A549 (cell line): ENCODE results near the gene DELE1. TPM values are rescaled to one million over a fixed set of nuclear protein-coding genes. Genes with fewer than 3 reads are reported as not detected.

ENCODE experiments used
- ATAC-seq, 2 experiments: fragments of 200-7000 bp in 1 of 2; fragments of >200 bp in 1 of 2; cut with Nextera tagmentation in 1 of 2; cut with Tn5 transposase in 1 of 2; 3 replicates each; pipeline versions ENCODE4 v1.8.0 to v1.9.1; 2018 to 2020; ENCODE audit warnings: mild to moderate bottlenecking in 1 of 2, moderate library complexity in 1 of 2
- CTCF ChIA-PET: fragments of 300-600 bp; sonication (Branson Sonifier 250); formaldehyde crosslinking; extraction: SDS; loops from one replicate; lab custom pipeline; 2021; ENCODE audit warnings: antibody characterized with exemption, inconsistent platforms; lab: Yijun Ruan, JAX
- POLR2A ChIA-PET: fragments of 350-600 bp; formaldehyde crosslinking; extraction: SDS; loops from one replicate; lab custom pipeline; 2021; ENCODE audit warnings: antibody characterized with exemption, inconsistent platforms; lab: Yijun Ruan, JAX
- DNase-seq, 2 experiments: peaks; one replicate each; pipeline versions ENCODE4 v3.0.0 to v3.0.0-alpha.2; 2011 to 2016; ENCODE audit warnings: low read depth in 1 of 2, low spot score in 1 of 2
- FAIRE-seq: peaks from 2 replicates; lab custom pipeline; 2011; peaks lifted over from hg19 to GRCh38; lab: Jason Lieb, UNC
- H3K27ac ChIP-seq, 2 experiments: fragments of >200 bp; sonication (Bioruptor Twin); formaldehyde crosslinking; 3 replicates each; pipeline ENCODE4 v1.5.1; 2016 to 2017
- H3K4me1 ChIP-seq: fragments of >200 bp; sonication (Bioruptor Twin); formaldehyde crosslinking; 3 replicates; pipeline ENCODE4 v1.6.1; 2016
- H3K4me2 ChIP-seq: fragments of >200 bp; sonication (Bioruptor Twin); formaldehyde crosslinking; 3 replicates; pipeline ENCODE4 v1.6.1; 2016
- H3K4me3 ChIP-seq: fragments of >200 bp; sonication (Bioruptor Twin); formaldehyde crosslinking; 3 replicates; pipeline ENCODE4 v1.5.1; 2016
- H3K9me3 ChIP-seq: fragments of >200 bp; sonication (Bioruptor Twin); formaldehyde crosslinking; 3 replicates; pipeline ENCODE4 v1.6.1; 2016
- ATOH8 ChIP-seq: fragments of 250-450 bp; sonication (Bioruptor Pico); IDR thresholded peaks from 2 replicates; pipeline ENCODE4 v1.5.0; 2020; ENCODE audit warnings: low read depth, mild to moderate bottlenecking, moderate library complexity
- CBX2 ChIP-seq: fragments of 200-600 bp; sonication (generic); IDR thresholded peaks from 2 replicates; pipeline ENCODE4 v1.6.1; 2016; ENCODE audit warnings: low read depth, mild to moderate bottlenecking, borderline replicate concordance
- CBX8 ChIP-seq: fragments of 200-600 bp; sonication (generic); IDR thresholded peaks from 2 replicates; pipeline ENCODE4 v1.6.1; 2016
- CEBPB ChIP-seq, 2 experiments: fragments of >200 bp in 1 of 2; sonication (Bioruptor Twin) in 1 of 2; formaldehyde crosslinking in 1 of 2; IDR thresholded peaks; 2 replicates each; pipeline ENCODE4 v1.6.1; 2012 to 2016
- EHMT2 ChIP-seq: fragments of 200-600 bp; sonication (generic); IDR thresholded peaks from 2 replicates; pipeline ENCODE4 v1.6.1; 2016; ENCODE audit warnings: antibody characterized with exemption, low read depth, mild to moderate bottlenecking, moderate library complexity
- EP300 ChIP-seq, 2 experiments: fragments of >200 bp; sonication (Bioruptor Twin); formaldehyde crosslinking; IDR thresholded peaks; 2 replicates in 1 of 2; 3 replicates in 1 of 2; pipeline ENCODE4 v1.6.1; 2016 to 2017
- FOSL2 ChIP-seq, 2 experiments: fragments of 450-650 bp in 1 of 2; fragments of >200 bp in 1 of 2; sonication (Bioruptor Twin) in 1 of 2; formaldehyde crosslinking; IDR thresholded peaks; 2 replicates each; pipeline versions ENCODE4 v1.5.0 to v1.6.1; 2016 to 2020; ENCODE audit warnings: mild to moderate bottlenecking in 1 of 2, moderate library complexity in 1 of 2
- FOXS1 ChIP-seq: fragments of 250-450 bp; sonication (Bioruptor Pico); IDR thresholded peaks from 2 replicates; pipeline ENCODE4 v1.5.0; 2020; ENCODE audit warnings: mild to moderate bottlenecking, moderate library complexity
- GATA3 ChIP-seq: IDR thresholded peaks from 2 replicates; pipeline ENCODE4 v1.6.1; 2012; ENCODE audit warnings: borderline replicate concordance
- HOXB13 ChIP-seq: fragments of 250-450 bp; sonication (Bioruptor Pico); IDR thresholded peaks from 2 replicates; pipeline ENCODE4 v1.5.0; 2020; ENCODE audit warnings: low read depth, mild to moderate bottlenecking, moderate library complexity
- HOXB5 ChIP-seq: fragments of 250-450 bp; sonication (Bioruptor Pico); IDR thresholded peaks from 2 replicates; pipeline ENCODE4 v1.5.0; 2020; ENCODE audit warnings: mild to moderate bottlenecking, moderate library complexity
- JUNB ChIP-seq: fragments of >200 bp; sonication (Bioruptor Twin); formaldehyde crosslinking; IDR thresholded peaks from 2 replicates; pipeline ENCODE4 v1.6.1; 2016
- KDM1A ChIP-seq: fragments of 200-600 bp; sonication (generic); IDR thresholded peaks from 2 replicates; pipeline ENCODE4 v1.6.1; 2016; ENCODE audit warnings: low read depth, mild to moderate bottlenecking
- MAFK ChIP-seq: fragments of 450-650 bp; IDR thresholded peaks from 2 replicates; pipeline ENCODE4 v1.6.1; 2014; ENCODE audit not compliant: partially characterized antibody
- MAZ ChIP-seq: fragments of 150-350 bp; IDR thresholded peaks from 2 replicates; pipeline ENCODE4 v1.6.1; 2014; ENCODE audit warnings: antibody characterized with exemption, low read depth, low read length, borderline replicate concordance
- MYC ChIP-seq: IDR thresholded peaks from 2 replicates; pipeline ENCODE4 v1.6.1; 2012; ENCODE audit warnings: mild to moderate bottlenecking, inconsistent platforms, low read length, improper control_type of control experiment, borderline replicate concordance
- NR3C1 ChIP-seq: fragments of >200 bp; sonication (Bioruptor Twin); formaldehyde crosslinking; IDR thresholded peaks from 3 replicates; pipeline ENCODE4 v1.6.1; 2017
- PBX3 ChIP-seq: IDR thresholded peaks from 2 replicates; pipeline ENCODE4 v1.6.1; 2012
- RARB ChIP-seq: fragments of 250-450 bp; sonication (Bioruptor Pico); IDR thresholded peaks from 2 replicates; pipeline ENCODE4 v1.8.0; 2021; ENCODE audit warnings: mild to moderate bottlenecking, moderate library complexity
- RCOR1 ChIP-seq: fragments of 150-350 bp; IDR thresholded peaks from 2 replicates; pipeline ENCODE4 v1.6.1; 2014; ENCODE audit warnings: antibody characterized with exemption, low read length, low read depth
- SMC3 ChIP-seq: fragments of >200 bp; sonication (Bioruptor Twin); formaldehyde crosslinking; IDR thresholded peaks from 3 replicates; pipeline ENCODE4 v1.6.1; 2018; ENCODE audit warnings: inconsistent platforms
- SREBF2 ChIP-seq: fragments of 450-650 bp; IDR thresholded peaks from 2 replicates; pipeline ENCODE4 v1.6.1; 2014; ENCODE audit warnings: mild to moderate bottlenecking, moderate library complexity
- TFCP2L1 ChIP-seq: fragments of 250-450 bp; sonication (Bioruptor Pico); IDR thresholded peaks from 2 replicates; pipeline ENCODE4 v1.5.0; 2021; ENCODE audit warnings: mild to moderate bottlenecking
- ZFP36 ChIP-seq: fragments of 450-650 bp; IDR thresholded peaks from 2 replicates; pipeline ENCODE4 v1.6.1; 2014; ENCODE audit warnings: borderline replicate concordance; ENCODE audit not compliant: partially characterized antibody
- WGBS: methylation state at CpG from one replicate; pipeline ENCODE4 v1.1.6; 2017; ENCODE audit errors: missing lambda C conversion rate; 5-methylcytosine and 5-hydroxymethylcytosine counted together
- polyA plus RNA-seq, 4 experiments: library from polyadenylated mRNA; depleted of rRNA in 3 of 4; stranded (reverse); fragments of >200 nt; fragmentation: RNase III in 1 of 4; extraction: RNeasy Plus Mini Kit Qiagen cat#74134 plus additional on column Dnase treatment in 1 of 4; gene quantifications; 2 replicates in 3 of 4; 3 replicates in 1 of 4; pipeline ENCODE4 v1.2.3, GENCODE V29; 2011 to 2017
- TF ChIP-seq, protein P1 (sequence below): fragments of 150-350 bp; IDR thresholded peaks from 2 replicates; pipeline ENCODE4 v1.6.1; 2014; ENCODE audit warnings: low read depth, mild to moderate bottlenecking, low read length
- TF ChIP-seq, protein P2 (sequence below): IDR thresholded peaks from 2 replicates; pipeline ENCODE4 v1.6.1; 2012; ENCODE audit warnings: low read depth, borderline replicate concordance
- TF ChIP-seq, protein P3 (sequence below): fragments of >200 bp; sonication (Bioruptor Twin); formaldehyde crosslinking; IDR thresholded peaks from 3 replicates; pipeline ENCODE4 v1.6.1; 2016
- TF ChIP-seq, protein P4 (sequence below): fragments of 450-650 bp; IDR thresholded peaks from 2 replicates; pipeline ENCODE4 v1.6.1; 2014; ENCODE audit warnings: antibody characterized with exemption

The DELE1 gene
- polyA plus RNA-seq, 2 of the 4 experiments (the other 2 are of a cell fraction), result 41.2 to 60.1 TPM

- TF ChIP-seq, protein P1, sequence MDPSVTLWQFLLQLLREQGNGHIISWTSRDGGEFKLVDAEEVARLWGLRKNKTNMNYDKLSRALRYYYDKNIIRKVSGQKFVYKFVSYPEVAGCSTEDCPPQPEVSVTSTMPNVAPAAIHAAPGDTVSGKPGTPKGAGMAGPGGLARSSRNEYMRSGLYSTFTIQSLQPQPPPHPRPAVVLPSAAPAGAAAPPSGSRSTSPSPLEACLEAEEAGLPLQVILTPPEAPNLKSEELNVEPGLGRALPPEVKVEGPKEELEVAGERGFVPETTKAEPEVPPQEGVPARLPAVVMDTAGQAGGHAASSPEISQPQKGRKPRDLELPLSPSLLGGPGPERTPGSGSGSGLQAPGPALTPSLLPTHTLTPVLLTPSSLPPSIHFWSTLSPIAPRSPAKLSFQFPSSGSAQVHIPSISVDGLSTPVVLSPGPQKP, result no peak
- TF ChIP-seq GATA3 (no peak), HOXB5 (CRISPR knock-in tag) (no peak), SREBF2 (no peak), ATOH8 (CRISPR knock-in tag) (no peak)
These were observed 21.5 kb upstream of the DELE1 start (continued) for GRCh38 chr5:141902015-141902814.

DNA sequence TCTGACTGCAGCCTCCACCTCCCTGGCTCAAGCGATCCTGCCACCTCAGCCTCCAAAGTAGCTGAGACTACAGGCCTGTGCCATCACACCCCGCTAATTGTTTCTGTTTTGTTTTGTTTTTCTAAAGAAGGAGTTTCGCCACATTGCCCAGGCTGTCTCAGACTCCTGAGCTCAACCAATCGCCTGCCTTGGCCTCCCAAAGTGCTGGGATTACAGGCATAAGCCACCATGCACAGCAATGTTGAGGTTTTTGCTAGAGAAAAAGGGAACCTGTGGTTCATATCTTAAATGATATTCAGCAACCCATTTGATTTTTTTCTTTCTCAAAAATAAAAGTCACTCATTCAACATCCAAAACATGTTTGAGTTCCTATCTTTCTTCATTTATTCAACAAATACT, 20.4 kb upstream of the DELE1 start:
- WGBS, result 44% methylated on average over 4 of the region's 4 CpGs
- no peaks in the 10 kb centered on the region for H3K4me1 ChIP-seq
- FAIRE-seq, result no peak
- H3K4me2 ChIP-seq, result no peak overlapping the region
- CTCF ChIA-PET, result interaction anchor here (6.6 kb wide), 1 partner anchor 22 kb away, joined by 54 read pairs; the partner anchor contains the start of gene PCDH1
- no peak for DNase-seq
- no peak overlapping the region for H3K4me3 ChIP-seq
- POLR2A ChIA-PET, result interaction anchor here (1.9 kb wide), 1 partner anchor 20 kb away, joined by 5 read pairs; the partner anchor contains the start of gene DELE1
- no peak overlapping the region for H3K27ac ChIP-seq
- H3K9me3 ChIP-seq, result peaks cover 2% of the 10 kb centered on the region; the same call in 1 of the 3 replicates
- TF ChIP-seq SMC3 (no peak), MAZ (no peak), FOXS1 (CRISPR knock-in tag) (no peak), HOXB13 (CRISPR knock-in tag) (no peak), JUNB (no peak), RARB (CRISPR knock-in tag) (no peak), RCOR1 (no peak), KDM1A (no peak)
- TF ChIP-seq, protein P2, sequence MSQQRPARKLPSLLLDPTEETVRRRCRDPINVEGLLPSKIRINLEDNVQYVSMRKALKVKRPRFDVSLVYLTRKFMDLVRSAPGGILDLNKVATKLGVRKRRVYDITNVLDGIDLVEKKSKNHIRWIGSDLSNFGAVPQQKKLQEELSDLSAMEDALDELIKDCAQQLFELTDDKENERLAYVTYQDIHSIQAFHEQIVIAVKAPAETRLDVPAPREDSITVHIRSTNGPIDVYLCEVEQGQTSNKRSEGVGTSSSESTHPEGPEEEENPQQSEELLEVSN, result no peak
- TF ChIP-seq, protein P1, result no peak
- TF ChIP-seq, all 56 proteins: peak for 0
- no peak for ATAC-seq

- DNase-seq (no peak), FAIRE-seq (no peak), ATAC-seq (no peak)
- no peak overlapping the region for H3K27ac ChIP-seq
- H3K4me3 ChIP-seq, result no peak overlapping the region
- peaks cover 2% of the 10 kb centered on the region; the same call in 1 of the 3 replicates for H3K9me3 ChIP-seq
- 61% methylated on average over 5 of the region's 5 CpGs for WGBS
- CTCF ChIA-PET, result interaction anchor here (6.6 kb wide), 1 partner anchor 24 kb away, joined by 54 read pairs; the partner anchor contains the start of gene PCDH1
- H3K4me1 ChIP-seq, result no peaks in the 10 kb centered on the region
- no peak overlapping the region for H3K4me2 ChIP-seq
- POLR2A ChIA-PET, result no interaction called here
- TF ChIP-seq CBX8 (no peak), EHMT2 (no peak), CEBPB (IDR thresholded peaks at IDR 0.05) (no peak), ZFP36 (no peak), CBX2 (no peak), PBX3 (no peak), FOSL2 (IDR thresholded peaks at IDR 0.05) (no peak), FOSL2 (CRISPR knock-in tag; IDR thresholded peaks at IDR 0.05) (no peak), EP300 (IDR thresholded peaks at IDR 0.05) (no peak), HOXB13 (CRISPR knock-in tag) (no peak), TFCP2L1 (no peak), SMC3 (no peak), MAFK (no peak), KDM1A (no peak), NR3C1 (no peak), MYC (no peak)
- TF ChIP-seq, protein P3, sequence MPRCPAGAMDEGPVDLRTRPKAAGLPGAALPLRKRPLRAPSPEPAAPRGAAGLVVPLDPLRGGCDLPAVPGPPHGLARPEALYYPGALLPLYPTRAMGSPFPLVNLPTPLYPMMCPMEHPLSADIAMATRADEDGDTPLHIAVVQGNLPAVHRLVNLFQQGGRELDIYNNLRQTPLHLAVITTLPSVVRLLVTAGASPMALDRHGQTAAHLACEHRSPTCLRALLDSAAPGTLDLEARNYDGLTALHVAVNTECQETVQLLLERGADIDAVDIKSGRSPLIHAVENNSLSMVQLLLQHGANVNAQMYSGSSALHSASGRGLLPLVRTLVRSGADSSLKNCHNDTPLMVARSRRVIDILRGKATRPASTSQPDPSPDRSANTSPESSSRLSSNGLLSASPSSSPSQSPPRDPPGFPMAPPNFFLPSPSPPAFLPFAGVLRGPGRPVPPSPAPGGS, result no peak
- TF ChIP-seq, protein P4, sequence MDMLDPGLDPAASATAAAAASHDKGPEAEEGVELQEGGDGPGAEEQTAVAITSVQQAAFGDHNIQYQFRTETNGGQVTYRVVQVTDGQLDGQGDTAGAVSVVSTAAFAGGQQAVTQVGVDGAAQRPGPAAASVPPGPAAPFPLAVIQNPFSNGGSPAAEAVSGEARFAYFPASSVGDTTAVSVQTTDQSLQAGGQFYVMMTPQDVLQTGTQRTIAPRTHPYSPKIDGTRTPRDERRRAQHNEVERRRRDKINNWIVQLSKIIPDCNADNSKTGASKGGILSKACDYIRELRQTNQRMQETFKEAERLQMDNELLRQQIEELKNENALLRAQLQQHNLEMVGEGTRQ, result no peak
These were observed 19.1 kb upstream of the DELE1 start for GRCh38 chr5:141904551-141904950.
